Activated naive CD8-positive, alpha-beta T cell treated with anti-CD3 and anti-CD28 coated beads, Interleukin-2, amount 50 U/mL, for 24 hours (primary cell): ENCODE measurements around the gene ITPKC.
A peak's percentile ranks its signal among the peaks of the same experiment; 100 is the strongest.
"Not testable (repeated sequence)": the region's sequence is repeated elsewhere in the genome, so short reads cannot be mapped to it uniquely, and the experiment has no call there.

ENCODE experiments used
- ATAC-seq: fragments of 150-1000 bp; cut with Tn5 transposase; one replicate; pipeline ENCODE4 v1.10.0; 2021
- DNase-seq: peaks from one replicate; pipeline ENCODE4 v3.0.0; 2021
- H3K27ac Mint-ChIP-seq: one replicate; pipeline ENCODE4 v1.8.0; 2021; ENCODE audit warnings: mild to moderate bottlenecking, mixed read lengths
- H3K27me3 Mint-ChIP-seq: one replicate; pipeline ENCODE4 v1.8.0; 2021; ENCODE audit warnings: mixed read lengths
- H3K36me3 Mint-ChIP-seq: one replicate; pipeline ENCODE4 v1.8.0; 2021; ENCODE audit warnings: low read depth, mixed read lengths
- H3K4me1 Mint-ChIP-seq: one replicate; pipeline ENCODE4 v1.8.0; 2021; ENCODE audit warnings: mixed read lengths
- H3K4me3 Mint-ChIP-seq: one replicate; pipeline ENCODE4 v1.8.0; 2021; ENCODE audit warnings: mild to moderate bottlenecking, moderate library complexity, mixed read lengths
- H3K9me3 Mint-ChIP-seq: one replicate; pipeline ENCODE4 v1.8.0; 2021; ENCODE audit warnings: mixed read lengths

ITPKC gene

GRCh38 chr19:40717325-40717879 lies 490 bp downstream of the ITPKC start:
- DNase-seq = peak; percentile 18
- no peaks in the 10 kb centered on the region for H3K27me3 Mint-ChIP-seq
- H3K4me1 Mint-ChIP-seq = peaks cover 72% of the 10 kb centered on the region

GRCh38 chr19:40717880-40718773 lies 1.2 kb downstream of the ITPKC start:
- Mint-ChIP-seq H3K27me3 (no peaks in the 10 kb centered on the region), H3K36me3 (peaks cover 11% of the 10 kb centered on the region), H3K27ac (peak overlapping the region; percentile 79), H3K4me3 (peak overlapping the region; percentile 86), H3K9me3 (no peaks in the 10 kb centered on the region), H3K4me1 (peaks cover 69% of the 10 kb centered on the region)
- ATAC-seq (no peak), DNase-seq (no peak)

More at GRCh38 chr19:40717325-40717879, 490 bp downstream of the ITPKC start:
- no peak for ATAC-seq
- Mint-ChIP-seq H3K36me3 (peaks cover 12% of the 10 kb centered on the region), H3K4me3 (peak overlapping the region; percentile 86), H3K27ac (no peak overlapping the region), H3K9me3 (no peaks in the 10 kb centered on the region)

GRCh38 chr19:40718774-40719391 lies 2.0 kb downstream of the ITPKC start:
- Mint-ChIP-seq H3K9me3 (no peaks in the 10 kb centered on the region), H3K4me3 (peak overlapping the region; percentile 86), H3K27me3 (no peaks in the 10 kb centered on the region), H3K4me1 (peaks cover 68% of the 10 kb centered on the region), H3K27ac (no peak overlapping the region), H3K36me3 (peaks cover 15% of the 10 kb centered on the region)
- peak; percentile 19 for DNase-seq
- ATAC-seq = no peak

GRCh38 chr19:40719414-40719894 lies 2.5 kb downstream of the ITPKC start:
- DNase-seq (no peak), ATAC-seq (no peak)
- peaks cover 14% of the 10 kb centered on the region for H3K36me3 Mint-ChIP-seq
- H3K4me3 Mint-ChIP-seq = peak overlapping the region; percentile 86
- no peaks in the 10 kb centered on the region for H3K9me3 Mint-ChIP-seq
- H3K4me1 Mint-ChIP-seq = peaks cover 66% of the 10 kb centered on the region
- H3K27ac Mint-ChIP-seq = no peak overlapping the region
- no peaks in the 10 kb centered on the region for H3K27me3 Mint-ChIP-seq

GRCh38 chr19:40721140-40721486 lies 4.2 kb downstream of the ITPKC start:
- no peaks in the 10 kb centered on the region for H3K9me3 Mint-ChIP-seq
- H3K4me3 Mint-ChIP-seq = no peak overlapping the region
- no peak overlapping the region for H3K27ac Mint-ChIP-seq
- peaks cover 14% of the 10 kb centered on the region for H3K36me3 Mint-ChIP-seq
- ATAC-seq (no peak), DNase-seq (no peak)
- H3K4me1 Mint-ChIP-seq = peaks cover 62% of the 10 kb centered on the region
- no peaks in the 10 kb centered on the region for H3K27me3 Mint-ChIP-seq

- H3K4me1 Mint-ChIP-seq = peaks cover 57% of the 10 kb centered on the region
- no peak overlapping the region for H3K27ac Mint-ChIP-seq
- no peaks in the 10 kb centered on the region for H3K9me3 Mint-ChIP-seq
- DNase-seq (no peak), ATAC-seq (no peak)
- no peak overlapping the region for H3K4me3 Mint-ChIP-seq
- peaks cover 14% of the 10 kb centered on the region for H3K36me3 Mint-ChIP-seq
- no peaks in the 10 kb centered on the region for H3K27me3 Mint-ChIP-seq
Observed at GRCh38 chr19:40721936-40722661, 5.2 kb downstream of the ITPKC start.

- no peak overlapping the region for H3K27ac Mint-ChIP-seq
- H3K27me3 Mint-ChIP-seq = no peaks in the 10 kb centered on the region
- H3K36me3 Mint-ChIP-seq = peaks cover 17% of the 10 kb centered on the region
- DNase-seq (no peak), ATAC-seq (no peak)
- H3K4me1 Mint-ChIP-seq = peaks cover 44% of the 10 kb centered on the region
- no peak overlapping the region for H3K4me3 Mint-ChIP-seq
- no peaks in the 10 kb centered on the region for H3K9me3 Mint-ChIP-seq
Observed at GRCh38 chr19:40723661-40724254, 6.8 kb downstream of the ITPKC start.

- peaks cover 41% of the 10 kb centered on the region for H3K4me1 Mint-ChIP-seq
- no peak overlapping the region for H3K27ac Mint-ChIP-seq
- H3K27me3 Mint-ChIP-seq = no peaks in the 10 kb centered on the region
- no peaks in the 10 kb centered on the region for H3K9me3 Mint-ChIP-seq
- no peak for DNase-seq
- peak; percentile 26 for ATAC-seq
- no peak overlapping the region for H3K4me3 Mint-ChIP-seq
- H3K36me3 Mint-ChIP-seq = peaks cover 17% of the 10 kb centered on the region
Observed at GRCh38 chr19:40724315-40724714, 7.4 kb downstream of the ITPKC start.

GRCh38 chr19:40724855-40725254 lies 7.9 kb downstream of the ITPKC start:
- no peak overlapping the region for H3K27ac Mint-ChIP-seq
- ATAC-seq (peak; percentile 92), DNase-seq (no peak)
- H3K27me3 Mint-ChIP-seq = no peaks in the 10 kb centered on the region
- H3K36me3 Mint-ChIP-seq = peaks cover 17% of the 10 kb centered on the region
- H3K9me3 Mint-ChIP-seq = no peaks in the 10 kb centered on the region
- H3K4me1 Mint-ChIP-seq = peaks cover 35% of the 10 kb centered on the region
- H3K4me3 Mint-ChIP-seq = no peak overlapping the region

- peaks cover 24% of the 10 kb centered on the region for H3K36me3 Mint-ChIP-seq
- ATAC-seq (no peak), DNase-seq (no peak)
Observed at GRCh38 chr19:40726279-40726678, 9.4 kb downstream of the ITPKC start.

GRCh38 chr19:40730065-40730464 lies 13.2 kb downstream of the ITPKC start:
- H3K27ac Mint-ChIP-seq, DNase-seq, H3K27me3 Mint-ChIP-seq, H3K4me3 Mint-ChIP-seq, H3K9me3 Mint-ChIP-seq, ATAC-seq, H3K4me1 Mint-ChIP-seq: not testable (repeated sequence)
- peaks cover 25% of the 10 kb centered on the region for H3K36me3 Mint-ChIP-seq

More at GRCh38 chr19:40726279-40726678, 9.4 kb downstream of the ITPKC start:
- H3K4me1 Mint-ChIP-seq = peaks cover 22% of the 10 kb centered on the region
- H3K4me3 Mint-ChIP-seq = no peak overlapping the region
- H3K9me3 Mint-ChIP-seq = no peaks in the 10 kb centered on the region
- H3K27me3 Mint-ChIP-seq = no peaks in the 10 kb centered on the region
- no peak overlapping the region for H3K27ac Mint-ChIP-seq

- H3K36me3 Mint-ChIP-seq = peaks cover 25% of the 10 kb centered on the region
- not testable (repeated sequence) for H3K27me3 Mint-ChIP-seq, H3K27ac Mint-ChIP-seq, DNase-seq, H3K9me3 Mint-ChIP-seq, H3K4me3 Mint-ChIP-seq, H3K4me1 Mint-ChIP-seq, ATAC-seq
Observed at GRCh38 chr19:40732304-40732703, 15.4 kb downstream of the ITPKC start.

GRCh38 chr19:40733149-40733548 lies 16.2 kb downstream of the ITPKC start:
- DNase-seq = no peak
- Mint-ChIP-seq H3K36me3 (peaks cover 23% of the 10 kb centered on the region), H3K4me1 (no peaks in the 10 kb centered on the region), H3K27ac (no peak overlapping the region), H3K9me3 (no peaks in the 10 kb centered on the region), H3K27me3 (no peaks in the 10 kb centered on the region), H3K4me3 (no peak overlapping the region)
- no peak for ATAC-seq
